Activated CD4-positive, alpha-beta memory T cell treated with anti-CD3 and anti-CD28 coated beads for 36 hours (primary cell): ENCODE data around the gene TMEM60. TPM values are rescaled to one million over a fixed set of nuclear protein-coding genes. Genes with fewer than 3 reads are reported as not detected.

Experiments used
- CTCF ChIA-PET: fragments of 350-600 bp; sonication (Branson Sonifier 250); formaldehyde crosslinking; loops from one replicate; lab custom pipeline; 2021; ENCODE audit warnings: antibody characterized with exemption, inconsistent platforms; lab: Charles Lee
- POLR2A ChIA-PET: fragments of 350-600 bp; sonication (Branson Sonifier 250); formaldehyde crosslinking; loops from one replicate; lab custom pipeline; 2021; ENCODE audit warnings: antibody characterized with exemption; lab: Charles Lee
- DNase-seq: peaks from one replicate; pipeline ENCODE4 v3.0.0-alpha.2; 2020
- H3K27ac Mint-ChIP-seq: one replicate; pipeline ENCODE4 v1.8.0; 2021; ENCODE audit warnings: mixed read lengths
- H3K27me3 Mint-ChIP-seq: one replicate; pipeline ENCODE4 v1.8.0; 2021; ENCODE audit warnings: mixed read lengths
- H3K36me3 Mint-ChIP-seq: one replicate; pipeline ENCODE4 v1.8.0; 2021; ENCODE audit warnings: mixed read lengths
- H3K4me1 Mint-ChIP-seq: one replicate; pipeline ENCODE4 v1.8.0; 2021; ENCODE audit warnings: low read depth, mixed read lengths
- H3K4me3 Mint-ChIP-seq: one replicate; pipeline ENCODE4 v1.8.0; 2021; ENCODE audit warnings: mild to moderate bottlenecking, mixed read lengths
- H3K9me3 Mint-ChIP-seq: one replicate; pipeline ENCODE4 v1.8.0; 2021; ENCODE audit warnings: mixed read lengths
- intact Hi-C: fragments of 100-400 bp; cut with micrococcal nuclease; formaldehyde crosslinking; loops from one replicate; pipeline ENCODE4 v1.15.1; 2023
- total RNA-seq, 2 experiments: library from RNA; stranded (reverse); gene quantifications; one replicate each; pipeline ENCODE4 v1.2.3, GENCODE V29; 2021

The TMEM60 gene
- total RNA-seq, 2 experiments from 2014 or later, result 14.2 to 15.5 TPM

- H3K27me3 Mint-ChIP-seq, result no peaks in the 10 kb centered on the region
- H3K36me3 Mint-ChIP-seq, result peaks cover 12% of the 10 kb centered on the region
- intact Hi-C loops, result loop anchor here (1.0 to 5.0 kb wide), 3 partner anchors 18 to 71 kb away; partner anchors contain the start of genes PHTF2 and TMEM60
- H3K4me1 Mint-ChIP-seq, result peaks cover 66% of the 10 kb centered on the region
- ChIA-PET POLR2A (interaction anchor here (0.7 to 2.4 kb wide), 4 partner anchors 17 to 135 kb away, joined by 3 to 26 read pairs (median 17); partner anchors contain the start of genes PHTF2, RSBN1L and TMEM60), CTCF (interaction anchor here (0.9 to 2.4 kb wide), 6 partner anchors 10 to 71 kb away, joined by 3 to 12 read pairs (median 5); partner anchors contain the start of genes PHTF2 and TMEM60)
- H3K4me3 Mint-ChIP-seq, result peak overlapping the region; percentile 30
- peak overlapping the region; percentile 76 for H3K27ac Mint-ChIP-seq
- H3K9me3 Mint-ChIP-seq, result peaks cover 13% of the 10 kb centered on the region
- DNase-seq, result no peak
Observed at GRCh38 chr7:77830649-77831355, 32.6 kb upstream of the TMEM60 start.

GRCh38 chr7:77827999-77828398 is 29.8 kb upstream of the TMEM60 start:
- POLR2A ChIA-PET, result no interaction called here
- no peak for DNase-seq
- no peak overlapping the region for H3K27ac Mint-ChIP-seq
- peaks cover 28% of the 10 kb centered on the region for H3K36me3 Mint-ChIP-seq
- no peaks in the 10 kb centered on the region for H3K27me3 Mint-ChIP-seq
- H3K9me3 Mint-ChIP-seq, result peaks cover 29% of the 10 kb centered on the region
- CTCF ChIA-PET, result no interaction called here
- intact Hi-C loops, result no loop called here
- H3K4me1 Mint-ChIP-seq, result peaks cover 53% of the 10 kb centered on the region
- no peak overlapping the region for H3K4me3 Mint-ChIP-seq

- Mint-ChIP-seq H3K27me3 (no peaks in the 10 kb centered on the region), H3K9me3 (peaks cover 41% of the 10 kb centered on the region), H3K4me3 (no peak overlapping the region), H3K4me1 (peaks cover 42% of the 10 kb centered on the region), H3K27ac (peak overlapping the region; percentile 42), H3K36me3 (peaks cover 37% of the 10 kb centered on the region)
- ChIA-PET CTCF (no interaction called here), POLR2A (no interaction called here)
- intact Hi-C loops, result no loop called here
- DNase-seq, result no peak
Observed at GRCh38 chr7:77826300-77826699, 28.1 kb upstream of the TMEM60 start.

- H3K27ac Mint-ChIP-seq, result no peak overlapping the region
- no peak overlapping the region for H3K4me3 Mint-ChIP-seq
- intact Hi-C loops, result no loop called here
- no peak for DNase-seq
- peaks cover 53% of the 10 kb centered on the region for H3K9me3 Mint-ChIP-seq
- POLR2A ChIA-PET, result interaction anchor here (0.7 kb wide), 1 partner anchor 441 kb away, joined by 3 read pairs; no protein-coding TSS in a partner anchor
- CTCF ChIA-PET, result no interaction called here
- H3K36me3 Mint-ChIP-seq, result peaks cover 48% of the 10 kb centered on the region
- H3K27me3 Mint-ChIP-seq, result no peaks in the 10 kb centered on the region
- peaks cover 32% of the 10 kb centered on the region for H3K4me1 Mint-ChIP-seq
Observed at GRCh38 chr7:77825131-77825530, 26.9 kb upstream of the TMEM60 start.

GRCh38 chr7:77824636-77825035 is 26.4 kb upstream of the TMEM60 start:
- no peaks in the 10 kb centered on the region for H3K27me3 Mint-ChIP-seq
- peaks cover 28% of the 10 kb centered on the region for H3K4me1 Mint-ChIP-seq
- ChIA-PET POLR2A (interaction anchor here (0.7 kb wide), 1 partner anchor 440 kb away, joined by 3 read pairs; no protein-coding TSS in a partner anchor), CTCF (interaction anchor here (0.5 kb wide), 1 partner anchor 50 kb away, joined by 3 read pairs; no protein-coding TSS in a partner anchor)
- peaks cover 53% of the 10 kb centered on the region for H3K36me3 Mint-ChIP-seq
- no peak overlapping the region for H3K4me3 Mint-ChIP-seq
- peaks cover 58% of the 10 kb centered on the region for H3K9me3 Mint-ChIP-seq
- no peak overlapping the region for H3K27ac Mint-ChIP-seq
- intact Hi-C loops, result no loop called here
- no peak for DNase-seq

- no peak overlapping the region for H3K4me3 Mint-ChIP-seq
- peaks cover 66% of the 10 kb centered on the region for H3K9me3 Mint-ChIP-seq
- peaks cover 34% of the 10 kb centered on the region for H3K4me1 Mint-ChIP-seq
- intact Hi-C loops, result no loop called here
- H3K36me3 Mint-ChIP-seq, result peaks cover 60% of the 10 kb centered on the region
- DNase-seq, result no peak
- POLR2A ChIA-PET, result no interaction called here
- CTCF ChIA-PET, result no interaction called here
- no peak overlapping the region for H3K27ac Mint-ChIP-seq
- no peaks in the 10 kb centered on the region for H3K27me3 Mint-ChIP-seq
Observed at GRCh38 chr7:77823787-77824186, 25.6 kb upstream of the TMEM60 start.

- H3K4me3 Mint-ChIP-seq, result no peak overlapping the region
- CTCF ChIA-PET, result no interaction called here
- H3K27me3 Mint-ChIP-seq, result no peaks in the 10 kb centered on the region
- no peak overlapping the region for H3K27ac Mint-ChIP-seq
- peaks cover 79% of the 10 kb centered on the region for H3K9me3 Mint-ChIP-seq
- no peak for DNase-seq
- POLR2A ChIA-PET, result no interaction called here
- intact Hi-C loops, result no loop called here
- H3K36me3 Mint-ChIP-seq, result peaks cover 74% of the 10 kb centered on the region
- H3K4me1 Mint-ChIP-seq, result peaks cover 36% of the 10 kb centered on the region
Observed at GRCh38 chr7:77822269-77822668, 24.0 kb upstream of the TMEM60 start.

GRCh38 chr7:77820967-77821366 is 22.7 kb upstream of the TMEM60 start:
- POLR2A ChIA-PET, result no interaction called here
- peaks cover 33% of the 10 kb centered on the region for H3K4me1 Mint-ChIP-seq
- no peak for DNase-seq
- CTCF ChIA-PET, result interaction anchor here (1.1 kb wide), 1 partner anchor 8 kb away, joined by 3 read pairs; no protein-coding TSS in a partner anchor
- peaks cover 77% of the 10 kb centered on the region for H3K9me3 Mint-ChIP-seq
- intact Hi-C loops, result no loop called here
- no peak overlapping the region for H3K27ac Mint-ChIP-seq
- no peak overlapping the region for H3K4me3 Mint-ChIP-seq
- no peaks in the 10 kb centered on the region for H3K27me3 Mint-ChIP-seq
- H3K36me3 Mint-ChIP-seq, result peaks cover 77% of the 10 kb centered on the region

GRCh38 chr7:77819021-77819420 is 20.8 kb upstream of the TMEM60 start:
- intact Hi-C loops, result no loop called here
- H3K9me3 Mint-ChIP-seq, result peaks cover 63% of the 10 kb centered on the region
- no peak overlapping the region for H3K4me3 Mint-ChIP-seq
- H3K27me3 Mint-ChIP-seq, result no peaks in the 10 kb centered on the region
- ChIA-PET CTCF (no interaction called here), POLR2A (no interaction called here)
- H3K27ac Mint-ChIP-seq, result no peak overlapping the region
- H3K4me1 Mint-ChIP-seq, result peaks cover 44% of the 10 kb centered on the region
- DNase-seq, result no peak
- peaks cover 70% of the 10 kb centered on the region for H3K36me3 Mint-ChIP-seq

GRCh38 chr7:77813180-77813579 is 14.9 kb upstream of the TMEM60 start:
- Mint-ChIP-seq H3K27ac (peak overlapping the region; percentile 8), H3K4me1 (peaks cover 50% of the 10 kb centered on the region), H3K36me3 (peaks cover 26% of the 10 kb centered on the region), H3K4me3 (no peak overlapping the region), H3K9me3 (peaks cover 20% of the 10 kb centered on the region), H3K27me3 (no peaks in the 10 kb centered on the region)
- CTCF ChIA-PET, result interaction anchor here (0.6 to 2.8 kb wide), 4 partner anchors 8 to 91 kb away, joined by 3 to 11 read pairs (median 4); partner anchors contain the start of genes PHTF2 and TMEM60
- no peak for DNase-seq
- intact Hi-C loops, result loop anchor here (2.0 kb wide), 1 partner anchor 18 kb away; no protein-coding TSS in a partner anchor
- POLR2A ChIA-PET, result interaction anchor here (1.3 kb wide), 1 partner anchor 18 kb away, joined by 9 read pairs; no protein-coding TSS in a partner anchor

GRCh38 chr7:77812290-77812685 is 14.1 kb upstream of the TMEM60 start:
- Mint-ChIP-seq H3K27ac (no peak overlapping the region), H3K36me3 (peaks cover 27% of the 10 kb centered on the region), H3K27me3 (no peaks in the 10 kb centered on the region), H3K4me1 (peaks cover 49% of the 10 kb centered on the region), H3K9me3 (peaks cover 23% of the 10 kb centered on the region), H3K4me3 (no peak overlapping the region)
- intact Hi-C loops, result loop anchor here (2.0 kb wide), 1 partner anchor 19 kb away; no protein-coding TSS in a partner anchor
- ChIA-PET CTCF (interaction anchor here (1.0 to 2.8 kb wide), 3 partner anchors 9 to 161 kb away, joined by 3 to 11 read pairs (median 4); partner anchors contain the start of genes PHTF2 and TMEM60), POLR2A (interaction anchor here (1.3 kb wide), 1 partner anchor 14 kb away, joined by 3 read pairs; the partner anchor contains the start of genes PHTF2 and TMEM60)
- no peak for DNase-seq
